A673 (cell line): ENCODE measurements around the gene ULBP1.

Experiments used
- EZH2 ChIP-seq: fragments of 200-600 bp; sonication (generic); IDR thresholded peaks from 2 replicates; pipeline ENCODE4 v1.6.1; 2017; ENCODE audit warnings: borderline replicate concordance, low read depth, mild to moderate bottlenecking, mixed read lengths, antibody characterized with exemption, low read length; ENCODE audit not compliant: poor library complexity, severe bottlenecking
- TF ChIP-seq, protein P1 (sequence below): fragments of 300-800, 200-600 bp; sonication (generic); conservative IDR thresholded peaks from 2 replicates; pipeline ENCODE4 v1.5.1; 2017; ENCODE audit warnings: low read depth, mild to moderate bottlenecking, antibody characterized with exemption, low read length, moderate library complexity, mixed read lengths

DNA sequence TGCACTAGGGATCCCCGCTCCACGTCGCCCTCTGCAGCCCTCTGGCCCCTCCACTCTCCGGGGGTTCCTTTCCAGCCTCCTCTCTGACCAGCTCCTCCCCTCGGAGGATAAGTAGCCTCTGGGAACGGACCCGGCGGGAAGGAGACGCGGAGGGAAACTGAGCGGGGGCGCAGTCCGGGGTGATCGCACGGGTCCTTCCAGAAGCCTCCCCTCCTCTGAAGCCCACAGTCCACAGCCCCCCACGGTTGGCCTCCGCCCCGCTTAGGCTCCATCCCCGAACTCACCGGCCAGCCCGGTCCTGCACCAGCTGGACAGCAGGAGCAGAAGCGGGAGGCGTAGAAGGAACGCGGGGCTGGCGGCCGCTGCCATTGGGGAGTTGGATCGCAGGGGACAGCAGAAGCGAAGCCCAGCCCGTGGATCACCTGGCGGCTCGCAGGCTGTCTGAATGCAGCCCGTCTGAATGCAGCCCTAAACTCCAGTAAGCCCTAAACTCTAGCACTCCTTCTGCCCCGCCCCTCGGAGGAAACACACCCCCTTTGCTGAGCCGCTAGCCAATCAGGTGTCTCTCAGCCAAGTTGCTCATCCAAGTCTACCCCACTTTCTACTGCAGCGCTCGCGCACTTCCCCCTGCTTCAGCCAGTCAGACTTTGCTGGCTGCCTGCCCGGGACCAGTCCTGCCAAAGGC, 41.0 kb upstream of the ULBP1 start, which contains the start of gene RAET1G:
- TF ChIP-seq, protein P1, sequence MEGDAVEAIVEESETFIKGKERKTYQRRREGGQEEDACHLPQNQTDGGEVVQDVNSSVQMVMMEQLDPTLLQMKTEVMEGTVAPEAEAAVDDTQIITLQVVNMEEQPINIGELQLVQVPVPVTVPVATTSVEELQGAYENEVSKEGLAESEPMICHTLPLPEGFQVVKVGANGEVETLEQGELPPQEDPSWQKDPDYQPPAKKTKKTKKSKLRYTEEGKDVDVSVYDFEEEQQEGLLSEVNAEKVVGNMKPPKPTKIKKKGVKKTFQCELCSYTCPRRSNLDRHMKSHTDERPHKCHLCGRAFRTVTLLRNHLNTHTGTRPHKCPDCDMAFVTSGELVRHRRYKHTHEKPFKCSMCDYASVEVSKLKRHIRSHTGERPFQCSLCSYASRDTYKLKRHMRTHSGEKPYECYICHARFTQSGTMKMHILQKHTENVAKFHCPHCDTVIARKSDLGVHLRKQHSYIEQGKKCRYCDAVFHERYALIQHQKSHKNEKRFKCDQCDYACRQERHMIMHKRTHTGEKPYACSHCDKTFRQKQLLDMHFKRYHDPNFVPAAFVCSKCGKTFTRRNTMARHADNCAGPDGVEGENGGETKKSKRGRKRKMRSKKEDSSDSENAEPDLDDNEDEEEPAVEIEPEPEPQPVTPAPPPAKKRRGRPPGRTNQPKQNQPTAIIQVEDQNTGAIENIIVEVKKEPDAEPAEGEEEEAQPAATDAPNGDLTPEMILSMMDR: no peak
- TF ChIP-seq EZH2: no peak
